OCI-LY1 (cell line): Measurements from ENCODE around the gene COL6A2.

Experiments
- EZH2 ChIP-seq: fragments of 200-600 bp; sonication (generic), shearing (Covaris generic); IDR thresholded peaks from 2 replicates; pipeline ENCODE4 v1.8.0; 2017; ENCODE audit warnings: borderline replicate concordance, mixed run types, mild to moderate bottlenecking, antibody characterized with exemption, low read length, moderate library complexity, mixed read lengths
- TF ChIP-seq, protein P1 (sequence below): fragments of 200-600 bp; sonication (generic), shearing (Covaris generic); IDR thresholded peaks from 2 replicates; pipeline ENCODE4 v1.5.1; 2017; ENCODE audit warnings: mild to moderate bottlenecking, antibody characterized with exemption, low read length, moderate library complexity, mixed read lengths

DNA sequence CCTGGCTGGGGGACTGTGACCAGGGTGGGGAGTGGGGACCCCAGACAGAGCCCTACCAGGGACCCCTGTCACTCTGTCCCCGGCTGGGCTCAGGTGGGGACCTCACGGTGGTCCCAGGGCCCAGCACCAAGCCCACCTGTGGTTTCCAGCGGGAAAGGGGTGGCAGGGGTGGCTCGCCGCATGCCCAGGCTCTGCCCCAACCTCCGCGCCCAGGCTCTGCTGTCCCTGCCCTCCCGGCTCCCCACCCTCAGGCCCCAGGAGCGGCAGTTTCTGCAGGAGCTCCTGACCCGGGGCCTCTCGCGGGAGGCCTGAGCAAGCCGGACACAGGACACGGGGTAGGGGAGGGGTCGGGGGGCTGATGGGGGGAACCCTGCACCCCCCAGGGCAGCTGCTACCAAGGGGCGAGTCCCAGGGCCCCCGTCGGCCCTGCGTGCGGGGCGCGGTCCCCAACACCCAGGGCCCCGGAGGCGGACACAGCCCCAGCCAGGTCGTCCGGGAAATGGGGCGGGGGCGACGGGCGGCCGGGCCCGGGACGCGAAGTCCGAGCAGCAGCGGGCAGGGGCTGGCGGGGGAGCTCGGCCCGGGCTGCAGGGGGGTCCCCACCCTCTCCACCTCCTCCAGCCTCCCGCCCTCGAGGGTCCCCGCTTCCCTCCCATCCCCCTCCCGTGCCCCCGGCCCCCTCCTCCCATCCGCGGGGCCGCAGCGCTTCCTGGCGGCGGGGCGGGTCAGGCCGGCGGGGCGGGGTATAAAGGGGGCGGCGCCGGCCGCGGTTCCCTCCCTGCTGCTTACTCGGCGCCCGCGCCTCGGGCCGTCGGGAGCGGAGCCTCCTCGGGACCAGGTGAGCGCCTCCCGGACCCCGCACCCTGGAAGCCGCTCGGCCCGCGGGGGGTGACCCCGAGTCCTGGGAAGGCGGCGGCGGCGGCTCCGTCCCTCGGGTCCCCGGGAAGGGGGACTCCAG, at the start of gene COL6A2:
- TF ChIP-seq EZH2: no peak
- TF ChIP-seq, protein P1, sequence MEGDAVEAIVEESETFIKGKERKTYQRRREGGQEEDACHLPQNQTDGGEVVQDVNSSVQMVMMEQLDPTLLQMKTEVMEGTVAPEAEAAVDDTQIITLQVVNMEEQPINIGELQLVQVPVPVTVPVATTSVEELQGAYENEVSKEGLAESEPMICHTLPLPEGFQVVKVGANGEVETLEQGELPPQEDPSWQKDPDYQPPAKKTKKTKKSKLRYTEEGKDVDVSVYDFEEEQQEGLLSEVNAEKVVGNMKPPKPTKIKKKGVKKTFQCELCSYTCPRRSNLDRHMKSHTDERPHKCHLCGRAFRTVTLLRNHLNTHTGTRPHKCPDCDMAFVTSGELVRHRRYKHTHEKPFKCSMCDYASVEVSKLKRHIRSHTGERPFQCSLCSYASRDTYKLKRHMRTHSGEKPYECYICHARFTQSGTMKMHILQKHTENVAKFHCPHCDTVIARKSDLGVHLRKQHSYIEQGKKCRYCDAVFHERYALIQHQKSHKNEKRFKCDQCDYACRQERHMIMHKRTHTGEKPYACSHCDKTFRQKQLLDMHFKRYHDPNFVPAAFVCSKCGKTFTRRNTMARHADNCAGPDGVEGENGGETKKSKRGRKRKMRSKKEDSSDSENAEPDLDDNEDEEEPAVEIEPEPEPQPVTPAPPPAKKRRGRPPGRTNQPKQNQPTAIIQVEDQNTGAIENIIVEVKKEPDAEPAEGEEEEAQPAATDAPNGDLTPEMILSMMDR: no peak
